GM23338 (cell line): ENCODE data around the gene SEC14L6. TPM values are rescaled to one million over a fixed set of nuclear protein-coding genes. Genes with fewer than 3 reads are reported as not detected.

ENCODE experiments used
- ATAC-seq: fragments of 200-7000 bp; cut with Tn5 transposase; 3 replicates; pipeline ENCODE4 v1.9.1; 2020
- DNase-seq: peaks from one replicate; pipeline ENCODE4 v3.0.0-alpha.2; 2015; ENCODE audit warnings: low spot score
- H2AFZ ChIP-seq: fragments of 200-600 bp; sonication (generic); 2 replicates; pipeline ENCODE4 v1.8.0; 2016; ENCODE audit warnings: antibody characterized with exemption, mild to moderate bottlenecking, moderate library complexity
- H3F3A ChIP-seq: fragments of 200-600 bp; sonication (generic); replicated peaks from 2 replicates; pipeline ENCODE4 v1.8.0; 2017; ENCODE audit warnings: antibody characterized with exemption, mixed run types, low read depth
- H3K27ac ChIP-seq: fragments of 200-600 bp; sonication (generic); 2 replicates; pipeline ENCODE4 v1.6.1; 2016; ENCODE audit warnings: low read depth
- H3K27me3 ChIP-seq: fragments of 200-600 bp; sonication (generic); 2 replicates; pipeline ENCODE4 v1.8.0; 2016; ENCODE audit warnings: mild to moderate bottlenecking, mixed run types, moderate library complexity; ENCODE audit not compliant: insufficient read depth
- H3K36me3 ChIP-seq: fragments of 200-600 bp; sonication (generic); 2 replicates; pipeline ENCODE4 v1.8.0; 2016; ENCODE audit warnings: mild to moderate bottlenecking; ENCODE audit not compliant: insufficient read depth
- H3K4me1 ChIP-seq: fragments of 200-600 bp; sonication (generic); 2 replicates; pipeline ENCODE4 v1.8.0; 2016; ENCODE audit warnings: mild to moderate bottlenecking, moderate library complexity; ENCODE audit not compliant: insufficient read depth
- H3K4me2 ChIP-seq: fragments of 200-600 bp; sonication (generic); 2 replicates; pipeline ENCODE4 v1.7.1; 2017; ENCODE audit warnings: mixed run types
- H3K4me3 ChIP-seq: fragments of 200-600 bp; sonication (generic); 2 replicates; pipeline ENCODE4 v1.6.1; 2016; ENCODE audit warnings: mixed run types
- H3K79me2 ChIP-seq: fragments of 200-600 bp; sonication (generic); replicated peaks from 2 replicates; pipeline ENCODE4 v1.8.0; 2017; ENCODE audit warnings: mild to moderate bottlenecking; ENCODE audit not compliant: insufficient read depth
- H3K9me2 ChIP-seq: fragments of 200-600 bp; sonication (generic); 2 replicates; pipeline ENCODE4 v1.8.0; 2017; ENCODE audit not compliant: insufficient read depth
- H4K20me1 ChIP-seq: fragments of 200-600 bp; sonication (generic); replicated peaks from 2 replicates; pipeline ENCODE4 v1.8.0; 2017; ENCODE audit warnings: mild to moderate bottlenecking; ENCODE audit not compliant: insufficient read depth
- H3K27ac Mint-ChIP-seq: 2 replicates; pipeline ENCODE4 v1.8.0; 2020; ENCODE audit warnings: inconsistent platforms, mild to moderate bottlenecking, moderate library complexity, mixed read lengths
- H3K27me3 Mint-ChIP-seq: 3 replicates; pipeline ENCODE4 v1.8.0; 2022; ENCODE audit warnings: low read depth, mild to moderate bottlenecking, moderate library complexity, mixed read lengths, inconsistent platforms; ENCODE audit not compliant: insufficient read depth, poor library complexity
- H3K36me3 Mint-ChIP-seq: 3 replicates; pipeline ENCODE4 v1.8.0; 2021; ENCODE audit warnings: low read depth, mild to moderate bottlenecking, inconsistent platforms, moderate library complexity, mixed read lengths
- H3K4me1 Mint-ChIP-seq: 3 replicates; pipeline ENCODE4 v1.8.0; 2020; ENCODE audit warnings: mild to moderate bottlenecking, inconsistent platforms, mixed read lengths
- H3K4me3 Mint-ChIP-seq: 3 replicates; pipeline ENCODE4 v1.8.0; 2021; ENCODE audit warnings: moderate library complexity, mild to moderate bottlenecking, inconsistent platforms, mixed read lengths
- H3K9me3 Mint-ChIP-seq: 3 replicates; pipeline ENCODE4 v1.8.0; 2020; ENCODE audit warnings: moderate library complexity, mild to moderate bottlenecking, inconsistent platforms, mixed read lengths
- CREB1 ChIP-seq: fragments of 250-450 bp; sonication (Bioruptor Pico); IDR thresholded peaks from 2 replicates; pipeline ENCODE4 v1.5.0; 2020; ENCODE audit warnings: low read depth, mild to moderate bottlenecking, moderate library complexity
- EZH2 ChIP-seq: fragments of 200-600 bp; sonication (generic); IDR thresholded peaks from one replicate; pipeline ENCODE4 v1.8.0; 2017; ENCODE audit warnings: antibody characterized with exemption, mild to moderate bottlenecking, low read depth; ENCODE audit not compliant: unreplicated experiment
- EZH2phosphoT487 ChIP-seq: fragments of 200-600 bp; sonication (generic); IDR thresholded peaks from one replicate; pipeline ENCODE4 v1.8.1; 2018; ENCODE audit warnings: antibody characterized with exemption; ENCODE audit not compliant: unreplicated experiment
- JUNB ChIP-seq: IDR thresholded peaks from one replicate; pipeline ENCODE4 v1.6.1; 2016; ENCODE audit warnings: antibody characterized with exemption; ENCODE audit not compliant: unreplicated experiment
- NANOG ChIP-seq: IDR thresholded peaks from 2 replicates; pipeline ENCODE4 v1.6.1; 2016; ENCODE audit warnings: antibody characterized with exemption, borderline replicate concordance
- POLR2AphosphoS5 ChIP-seq: IDR thresholded peaks from 2 replicates; pipeline ENCODE4 v1.6.1; 2016; ENCODE audit warnings: antibody characterized with exemption, low read depth
- STAT1 ChIP-seq: IDR thresholded peaks from one replicate; pipeline ENCODE4 v1.6.1; 2016; ENCODE audit warnings: antibody characterized with exemption; ENCODE audit not compliant: unreplicated experiment
- ZNF114 ChIP-seq: fragments of 250-450 bp; sonication (Bioruptor Pico); IDR thresholded peaks from 2 replicates; pipeline ENCODE4 v1.5.0; 2020; ENCODE audit warnings: mild to moderate bottlenecking, moderate library complexity
- ZNF331 ChIP-seq: fragments of 250-450 bp; sonication (Bioruptor Pico); IDR thresholded peaks from 2 replicates; pipeline ENCODE4 v1.5.0; 2020; ENCODE audit warnings: low read depth, mild to moderate bottlenecking, moderate library complexity
- polyA plus RNA-seq: library from polyadenylated mRNA; unstranded; fragments of >200 nt; fragmentation: Nextera tagmentation; extraction: Ambion mirVana; gene quantifications from 2 replicates; pipeline ENCODE4 v1.2.1, GENCODE V29; 2016
- total RNA-seq: library from RNA; depleted of rRNA; stranded (reverse); fragments of >200 nt; shearing (Covaris generic); gene quantifications from 2 replicates; pipeline ENCODE4 v1.2.3, GENCODE V29; 2014
- TF ChIP-seq, protein P1 (sequence below): IDR thresholded peaks from 2 replicates; pipeline ENCODE4 v1.6.1; 2016; ENCODE audit warnings: antibody characterized with exemption
- TF ChIP-seq, protein P2 (sequence below): IDR thresholded peaks from one replicate; pipeline ENCODE4 v1.6.1; 2018; ENCODE audit warnings: antibody characterized with exemption; ENCODE audit not compliant: unreplicated experiment
- TF ChIP-seq, protein P3 (sequence below), 2 experiments: fragments of 200-600 bp in 1 of 2; sonication (generic) in 1 of 2; conservative IDR thresholded peaks; 2 replicates each; pipeline versions ENCODE4 v1.5.1 to v1.6.1; 2016 to 2017; ENCODE audit warnings: antibody characterized with exemption in 2 of 2, low read depth in 2 of 2, mild to moderate bottlenecking in 2 of 2, moderate library complexity in 1 of 2
- TF ChIP-seq, protein P4 (sequence below): fragments of 250-450 bp; sonication (Bioruptor Pico); IDR thresholded peaks from 2 replicates; pipeline ENCODE4 v1.5.0; 2020; ENCODE audit warnings: mild to moderate bottlenecking, moderate library complexity

SEC14L6 gene
- total and polyA plus RNA-seq, 2 experiments from 2014 or later, result 0.84 to 2.1 TPM

DNA sequence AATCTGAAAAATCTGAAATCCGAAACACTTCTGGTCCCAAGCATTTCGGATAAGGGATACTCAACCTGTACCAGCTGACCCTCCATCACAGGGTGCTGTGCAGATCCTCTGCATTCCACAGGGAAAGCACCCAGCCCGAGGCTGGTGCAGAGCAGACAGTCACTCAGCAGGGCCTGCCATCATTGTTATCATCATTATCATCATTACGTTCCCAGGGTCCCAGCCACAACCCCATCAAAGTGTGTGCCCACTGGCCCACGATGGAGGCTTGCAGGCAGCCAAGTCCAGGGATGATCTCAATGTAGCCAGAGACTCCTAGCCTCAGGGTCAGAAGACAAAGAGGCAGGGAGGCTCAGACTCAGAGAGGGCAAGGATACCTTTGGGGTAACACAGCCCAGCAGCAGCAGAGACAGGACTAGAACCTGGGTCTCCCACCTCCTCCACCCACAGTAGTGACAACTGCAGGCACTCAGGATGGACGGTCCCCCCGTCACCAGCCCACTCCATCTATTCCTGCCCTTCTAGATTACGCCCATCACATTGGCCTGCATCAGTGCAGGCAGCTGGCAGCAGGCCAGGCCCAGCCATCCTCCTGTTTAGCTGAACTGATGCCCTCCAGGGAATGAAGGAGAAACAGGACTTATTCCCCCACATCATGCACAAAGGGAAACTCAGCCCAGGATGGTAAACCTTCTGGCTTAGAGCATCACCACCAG is 17.7 kb upstream of the SEC14L6 start:
- TF ChIP-seq POLR2AphosphoS5, result no peak
- TF ChIP-seq, protein P1, sequence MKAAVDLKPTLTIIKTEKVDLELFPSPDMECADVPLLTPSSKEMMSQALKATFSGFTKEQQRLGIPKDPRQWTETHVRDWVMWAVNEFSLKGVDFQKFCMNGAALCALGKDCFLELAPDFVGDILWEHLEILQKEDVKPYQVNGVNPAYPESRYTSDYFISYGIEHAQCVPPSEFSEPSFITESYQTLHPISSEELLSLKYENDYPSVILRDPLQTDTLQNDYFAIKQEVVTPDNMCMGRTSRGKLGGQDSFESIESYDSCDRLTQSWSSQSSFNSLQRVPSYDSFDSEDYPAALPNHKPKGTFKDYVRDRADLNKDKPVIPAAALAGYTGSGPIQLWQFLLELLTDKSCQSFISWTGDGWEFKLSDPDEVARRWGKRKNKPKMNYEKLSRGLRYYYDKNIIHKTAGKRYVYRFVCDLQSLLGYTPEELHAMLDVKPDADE, result no peak
- TF ChIP-seq EZH2, result no peak
- TF ChIP-seq JUNB, result no peak
- TF ChIP-seq, protein P2, sequence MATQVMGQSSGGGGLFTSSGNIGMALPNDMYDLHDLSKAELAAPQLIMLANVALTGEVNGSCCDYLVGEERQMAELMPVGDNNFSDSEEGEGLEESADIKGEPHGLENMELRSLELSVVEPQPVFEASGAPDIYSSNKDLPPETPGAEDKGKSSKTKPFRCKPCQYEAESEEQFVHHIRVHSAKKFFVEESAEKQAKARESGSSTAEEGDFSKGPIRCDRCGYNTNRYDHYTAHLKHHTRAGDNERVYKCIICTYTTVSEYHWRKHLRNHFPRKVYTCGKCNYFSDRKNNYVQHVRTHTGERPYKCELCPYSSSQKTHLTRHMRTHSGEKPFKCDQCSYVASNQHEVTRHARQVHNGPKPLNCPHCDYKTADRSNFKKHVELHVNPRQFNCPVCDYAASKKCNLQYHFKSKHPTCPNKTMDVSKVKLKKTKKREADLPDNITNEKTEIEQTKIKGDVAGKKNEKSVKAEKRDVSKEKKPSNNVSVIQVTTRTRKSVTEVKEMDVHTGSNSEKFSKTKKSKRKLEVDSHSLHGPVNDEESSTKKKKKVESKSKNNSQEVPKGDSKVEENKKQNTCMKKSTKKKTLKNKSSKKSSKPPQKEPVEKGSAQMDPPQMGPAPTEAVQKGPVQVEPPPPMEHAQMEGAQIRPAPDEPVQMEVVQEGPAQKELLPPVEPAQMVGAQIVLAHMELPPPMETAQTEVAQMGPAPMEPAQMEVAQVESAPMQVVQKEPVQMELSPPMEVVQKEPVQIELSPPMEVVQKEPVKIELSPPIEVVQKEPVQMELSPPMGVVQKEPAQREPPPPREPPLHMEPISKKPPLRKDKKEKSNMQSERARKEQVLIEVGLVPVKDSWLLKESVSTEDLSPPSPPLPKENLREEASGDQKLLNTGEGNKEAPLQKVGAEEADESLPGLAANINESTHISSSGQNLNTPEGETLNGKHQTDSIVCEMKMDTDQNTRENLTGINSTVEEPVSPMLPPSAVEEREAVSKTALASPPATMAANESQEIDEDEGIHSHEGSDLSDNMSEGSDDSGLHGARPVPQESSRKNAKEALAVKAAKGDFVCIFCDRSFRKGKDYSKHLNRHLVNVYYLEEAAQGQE, result no peak
- TF ChIP-seq, protein P3, sequence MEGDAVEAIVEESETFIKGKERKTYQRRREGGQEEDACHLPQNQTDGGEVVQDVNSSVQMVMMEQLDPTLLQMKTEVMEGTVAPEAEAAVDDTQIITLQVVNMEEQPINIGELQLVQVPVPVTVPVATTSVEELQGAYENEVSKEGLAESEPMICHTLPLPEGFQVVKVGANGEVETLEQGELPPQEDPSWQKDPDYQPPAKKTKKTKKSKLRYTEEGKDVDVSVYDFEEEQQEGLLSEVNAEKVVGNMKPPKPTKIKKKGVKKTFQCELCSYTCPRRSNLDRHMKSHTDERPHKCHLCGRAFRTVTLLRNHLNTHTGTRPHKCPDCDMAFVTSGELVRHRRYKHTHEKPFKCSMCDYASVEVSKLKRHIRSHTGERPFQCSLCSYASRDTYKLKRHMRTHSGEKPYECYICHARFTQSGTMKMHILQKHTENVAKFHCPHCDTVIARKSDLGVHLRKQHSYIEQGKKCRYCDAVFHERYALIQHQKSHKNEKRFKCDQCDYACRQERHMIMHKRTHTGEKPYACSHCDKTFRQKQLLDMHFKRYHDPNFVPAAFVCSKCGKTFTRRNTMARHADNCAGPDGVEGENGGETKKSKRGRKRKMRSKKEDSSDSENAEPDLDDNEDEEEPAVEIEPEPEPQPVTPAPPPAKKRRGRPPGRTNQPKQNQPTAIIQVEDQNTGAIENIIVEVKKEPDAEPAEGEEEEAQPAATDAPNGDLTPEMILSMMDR (conservative IDR thresholded peaks at IDR 0.05; ENCODE audit: low read depth in 2 of 2), result no peak
- no peak for TF ChIP-seq EZH2phosphoT487
- TF ChIP-seq, protein P4, sequence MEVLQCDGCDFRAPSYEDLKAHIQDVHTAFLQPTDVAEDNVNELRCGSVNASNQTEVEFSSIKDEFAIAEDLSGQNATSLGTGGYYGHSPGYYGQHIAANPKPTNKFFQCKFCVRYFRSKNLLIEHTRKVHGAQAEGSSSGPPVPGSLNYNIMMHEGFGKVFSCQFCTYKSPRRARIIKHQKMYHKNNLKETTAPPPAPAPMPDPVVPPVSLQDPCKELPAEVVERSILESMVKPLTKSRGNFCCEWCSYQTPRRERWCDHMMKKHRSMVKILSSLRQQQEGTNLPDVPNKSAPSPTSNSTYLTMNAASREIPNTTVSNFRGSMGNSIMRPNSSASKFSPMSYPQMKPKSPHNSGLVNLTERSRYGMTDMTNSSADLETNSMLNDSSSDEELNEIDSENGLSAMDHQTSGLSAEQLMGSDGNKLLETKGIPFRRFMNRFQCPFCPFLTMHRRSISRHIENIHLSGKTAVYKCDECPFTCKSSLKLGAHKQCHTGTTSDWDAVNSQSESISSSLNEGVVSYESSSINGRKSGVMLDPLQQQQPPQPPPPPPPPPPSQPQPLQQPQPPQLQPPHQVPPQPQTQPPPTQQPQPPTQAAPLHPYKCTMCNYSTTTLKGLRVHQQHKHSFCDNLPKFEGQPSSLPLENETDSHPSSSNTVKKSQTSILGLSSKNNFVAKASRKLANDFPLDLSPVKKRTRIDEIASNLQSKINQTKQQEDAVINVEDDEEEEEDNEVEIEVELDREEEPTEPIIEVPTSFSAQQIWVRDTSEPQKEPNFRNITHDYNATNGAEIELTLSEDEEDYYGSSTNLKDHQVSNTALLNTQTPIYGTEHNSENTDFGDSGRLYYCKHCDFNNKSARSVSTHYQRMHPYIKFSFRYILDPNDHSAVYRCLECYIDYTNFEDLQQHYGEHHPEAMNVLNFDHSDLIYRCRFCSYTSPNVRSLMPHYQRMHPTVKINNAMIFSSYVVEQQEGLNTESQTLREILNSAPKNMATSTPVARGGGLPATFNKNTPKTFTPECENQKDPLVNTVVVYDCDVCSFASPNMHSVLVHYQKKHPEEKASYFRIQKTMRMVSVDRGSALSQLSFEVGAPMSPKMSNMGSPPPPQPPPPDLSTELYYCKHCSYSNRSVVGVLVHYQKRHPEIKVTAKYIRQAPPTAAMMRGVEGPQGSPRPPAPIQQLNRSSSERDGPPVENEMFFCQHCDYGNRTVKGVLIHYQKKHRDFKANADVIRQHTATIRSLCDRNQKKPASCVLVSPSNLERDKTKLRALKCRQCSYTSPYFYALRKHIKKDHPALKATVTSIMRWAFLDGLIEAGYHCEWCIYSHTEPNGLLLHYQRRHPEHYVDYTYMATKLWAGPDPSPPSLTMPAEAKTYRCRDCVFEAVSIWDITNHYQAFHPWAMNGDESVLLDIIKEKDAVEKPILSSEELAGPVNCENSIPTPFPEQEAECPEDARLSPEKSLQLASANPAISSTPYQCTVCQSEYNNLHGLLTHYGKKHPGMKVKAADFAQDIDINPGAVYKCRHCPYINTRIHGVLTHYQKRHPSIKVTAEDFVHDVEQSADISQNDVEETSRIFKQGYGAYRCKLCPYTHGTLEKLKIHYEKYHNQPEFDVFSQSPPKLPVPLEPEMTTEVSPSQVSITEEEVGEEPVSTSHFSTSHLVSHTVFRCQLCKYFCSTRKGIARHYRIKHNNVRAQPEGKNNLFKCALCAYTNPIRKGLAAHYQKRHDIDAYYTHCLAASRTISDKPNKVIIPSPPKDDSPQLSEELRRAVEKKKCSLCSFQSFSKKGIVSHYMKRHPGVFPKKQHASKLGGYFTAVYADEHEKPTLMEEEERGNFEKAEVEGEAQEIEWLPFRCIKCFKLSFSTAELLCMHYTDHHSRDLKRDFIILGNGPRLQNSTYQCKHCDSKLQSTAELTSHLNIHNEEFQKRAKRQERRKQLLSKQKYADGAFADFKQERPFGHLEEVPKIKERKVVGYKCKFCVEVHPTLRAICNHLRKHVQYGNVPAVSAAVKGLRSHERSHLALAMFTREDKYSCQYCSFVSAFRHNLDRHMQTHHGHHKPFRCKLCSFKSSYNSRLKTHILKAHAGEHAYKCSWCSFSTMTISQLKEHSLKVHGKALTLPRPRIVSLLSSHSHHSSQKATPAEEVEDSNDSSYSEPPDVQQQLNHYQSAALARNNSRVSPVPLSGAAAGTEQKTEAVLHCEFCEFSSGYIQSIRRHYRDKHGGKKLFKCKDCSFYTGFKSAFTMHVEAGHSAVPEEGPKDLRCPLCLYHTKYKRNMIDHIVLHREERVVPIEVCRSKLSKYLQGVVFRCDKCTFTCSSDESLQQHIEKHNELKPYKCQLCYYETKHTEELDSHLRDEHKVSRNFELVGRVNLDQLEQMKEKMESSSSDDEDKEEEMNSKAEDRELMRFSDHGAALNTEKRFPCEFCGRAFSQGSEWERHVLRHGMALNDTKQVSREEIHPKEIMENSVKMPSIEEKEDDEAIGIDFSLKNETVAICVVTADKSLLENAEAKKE, result no peak
- no peak for TF ChIP-seq ZNF114 (CRISPR knock-in tag)
- TF ChIP-seq STAT1, result no peak
- TF ChIP-seq ZNF331 (CRISPR knock-in tag), result no peak
- TF ChIP-seq CREB1, result no peak
- TF ChIP-seq NANOG, result no peak
- Mint-ChIP-seq H3K4me3 (no peak overlapping the region), H3K9me3 (no peaks in the 10 kb centered on the region), H3K27ac (no peak overlapping the region), H3K27me3 (peaks cover 5% of the 10 kb centered on the region), H3K4me1 (peaks cover 41% of the 10 kb centered on the region), H3K36me3 (no peaks in the 10 kb centered on the region)
- DNase-seq, result no peak
- no peaks in the 10 kb centered on the region for H3K9me2 ChIP-seq
- peaks cover 26% of the 10 kb centered on the region for H3K4me1 ChIP-seq
- H3F3A ChIP-seq, result no peaks in the 10 kb centered on the region
- H2AFZ ChIP-seq, result no peak overlapping the region
- H4K20me1 ChIP-seq, result no peaks in the 10 kb centered on the region
- H3K79me2 ChIP-seq, result no peaks in the 10 kb centered on the region
- H3K4me2 ChIP-seq, result no peak overlapping the region
- no peak overlapping the region for H3K4me3 ChIP-seq
- H3K27ac ChIP-seq, result no peak overlapping the region
- no peaks in the 10 kb centered on the region for H3K27me3 ChIP-seq
- H3K36me3 ChIP-seq, result no peaks in the 10 kb centered on the region
- ATAC-seq, result no peak
